HG03159 (cell line): Measurements from ENCODE around the gene C10orf105.

Experiments
- ATAC-seq: cut with Tn5 transposase; IDR thresholded peaks from one replicate; pipeline ENCODE4 v1.9.1; 2021; ENCODE audit warnings: mild to moderate bottlenecking, moderate library complexity; ENCODE audit not compliant: unreplicated experiment

Gene C10orf105

GRCh38 chr10:71719464-71720201 lies at the start of gene C10orf105:
C10orf105 (minus strand) TSS chr10:71719778; CDS start chr10:71716337, 3,441 bp downstream.
- ATAC-seq = no peak

- no peak for ATAC-seq
Observed at GRCh38 chr10:71767420-71768035, 48.0 kb upstream of the C10orf105 start.

GRCh38 chr10:71766717-71767419 lies 47.3 kb upstream of the C10orf105 start:
- no peak for ATAC-seq

GRCh38 chr10:71765906-71766716 lies 46.5 kb upstream of the C10orf105 start:
- ATAC-seq = no peak

GRCh38 chr10:71765176-71765904 lies 45.8 kb upstream of the C10orf105 start:
- no peak for ATAC-seq

- no peak for ATAC-seq
Observed at GRCh38 chr10:71763352-71764127, 44.0 kb upstream of the C10orf105 start.

GRCh38 chr10:71762324-71762723 lies 42.7 kb upstream of the C10orf105 start:
- ATAC-seq = no peak

GRCh38 chr10:71761541-71762113 lies 42.0 kb upstream of the C10orf105 start:
- no peak for ATAC-seq

- ATAC-seq = no peak
Observed at GRCh38 chr10:71761105-71761511, 41.5 kb upstream of the C10orf105 start.

GRCh38 chr10:71757399-71757922 lies 37.9 kb upstream of the C10orf105 start:
- no peak for ATAC-seq

- no peak for ATAC-seq
Observed at GRCh38 chr10:71756311-71757191, 37.0 kb upstream of the C10orf105 start.

GRCh38 chr10:71755179-71755879 lies 35.8 kb upstream of the C10orf105 start:
- ATAC-seq = no peak

- no peak for ATAC-seq
Observed at GRCh38 chr10:71754562-71754961, 35.0 kb upstream of the C10orf105 start.

- ATAC-seq = no peak
Observed at GRCh38 chr10:71753960-71754505, 34.5 kb upstream of the C10orf105 start.

- ATAC-seq = no peak
Observed at GRCh38 chr10:71753091-71753959, 33.7 kb upstream of the C10orf105 start.

- ATAC-seq = no peak
Observed at GRCh38 chr10:71752391-71753090, 33.0 kb upstream of the C10orf105 start.
